Retinal pigment epithelial cell (primary cell): Measurements from ENCODE around the gene MAGI2.

ENCODE experiments used
- DNase-seq: peaks from one replicate; pipeline ENCODE4 v3.0.0-alpha.2; 2010; ENCODE audit warnings: low read depth
- H3K4me3 ChIP-seq: 2 replicates; pipeline ENCODE4 v1.5.1; 2011; ENCODE audit warnings: mild to moderate bottlenecking, low read length, control low read depth, moderate library complexity
- TF ChIP-seq, protein P1 (sequence below): conservative IDR thresholded peaks from 2 replicates; pipeline ENCODE4 v1.5.1; 2011; ENCODE audit warnings: low read depth, low read length, control low read depth, inconsistent platforms

Gene MAGI2

DNA sequence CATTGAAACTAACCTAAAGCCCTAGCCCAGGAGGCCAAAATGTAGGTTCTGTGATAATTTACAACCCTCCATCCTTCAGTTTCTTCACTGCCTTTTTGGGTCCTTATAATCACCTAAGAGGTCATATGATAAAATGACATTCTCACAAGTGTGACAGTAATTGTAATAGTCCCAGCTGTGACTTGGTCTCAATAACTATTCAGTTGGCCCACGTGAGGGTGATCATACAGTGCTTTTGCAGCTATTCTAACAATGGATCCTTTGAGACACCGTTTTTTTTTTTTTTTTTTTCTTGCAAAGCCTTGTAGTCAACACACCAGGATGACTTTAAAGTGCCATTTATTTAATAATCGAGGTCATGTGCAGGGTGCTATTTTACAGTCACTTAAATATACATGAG lies 894.9 kb downstream of the MAGI2 start:
- TF ChIP-seq, protein P1, sequence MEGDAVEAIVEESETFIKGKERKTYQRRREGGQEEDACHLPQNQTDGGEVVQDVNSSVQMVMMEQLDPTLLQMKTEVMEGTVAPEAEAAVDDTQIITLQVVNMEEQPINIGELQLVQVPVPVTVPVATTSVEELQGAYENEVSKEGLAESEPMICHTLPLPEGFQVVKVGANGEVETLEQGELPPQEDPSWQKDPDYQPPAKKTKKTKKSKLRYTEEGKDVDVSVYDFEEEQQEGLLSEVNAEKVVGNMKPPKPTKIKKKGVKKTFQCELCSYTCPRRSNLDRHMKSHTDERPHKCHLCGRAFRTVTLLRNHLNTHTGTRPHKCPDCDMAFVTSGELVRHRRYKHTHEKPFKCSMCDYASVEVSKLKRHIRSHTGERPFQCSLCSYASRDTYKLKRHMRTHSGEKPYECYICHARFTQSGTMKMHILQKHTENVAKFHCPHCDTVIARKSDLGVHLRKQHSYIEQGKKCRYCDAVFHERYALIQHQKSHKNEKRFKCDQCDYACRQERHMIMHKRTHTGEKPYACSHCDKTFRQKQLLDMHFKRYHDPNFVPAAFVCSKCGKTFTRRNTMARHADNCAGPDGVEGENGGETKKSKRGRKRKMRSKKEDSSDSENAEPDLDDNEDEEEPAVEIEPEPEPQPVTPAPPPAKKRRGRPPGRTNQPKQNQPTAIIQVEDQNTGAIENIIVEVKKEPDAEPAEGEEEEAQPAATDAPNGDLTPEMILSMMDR, result no peak
- H3K4me3 ChIP-seq, result no peak overlapping the region
- DNase-seq, result no peak

GRCh38 chr7:78543976-78544375 lies 909.5 kb downstream of the MAGI2 start:
- TF ChIP-seq, protein P1, result no peak
- DNase-seq, result no peak
- no peak overlapping the region for H3K4me3 ChIP-seq

- DNase-seq, result no peak
- no peak overlapping the region for H3K4me3 ChIP-seq
- TF ChIP-seq, protein P1, result no peak
Measured at GRCh38 chr7:78542981-78543380, 910.5 kb downstream of the MAGI2 start.

GRCh38 chr7:78542541-78542940 lies 910.9 kb downstream of the MAGI2 start:
- DNase-seq, result no peak
- TF ChIP-seq, protein P1, result no peak
- H3K4me3 ChIP-seq, result no peak overlapping the region

GRCh38 chr7:78539825-78540224 lies 913.6 kb downstream of the MAGI2 start:
- TF ChIP-seq, protein P1, result no peak
- DNase-seq, result no peak
- no peak overlapping the region for H3K4me3 ChIP-seq

- no peak overlapping the region for H3K4me3 ChIP-seq
- DNase-seq, result no peak
- TF ChIP-seq, protein P1, result no peak
Measured at GRCh38 chr7:78535655-78536054, 917.8 kb downstream of the MAGI2 start.

- TF ChIP-seq, protein P1, result no peak
- DNase-seq, result no peak
- no peak overlapping the region for H3K4me3 ChIP-seq
Measured at GRCh38 chr7:78530351-78530750, 923.1 kb downstream of the MAGI2 start.
